PFSK-1 (cell line): Measurements from ENCODE around the gene PSMC3IP.

ENCODE experiments used
- FOXP2 ChIP-seq: optimal IDR thresholded peaks from 2 replicates; pipeline ENCODE3; 2011; ENCODE audit warnings: borderline replicate concordance, control low read depth, inconsistent platforms; ENCODE audit not compliant: insufficient read depth; ENCODE audit errors: extremely low read length, extremely low read depth
- POLR2AphosphoS5 ChIP-seq: IDR thresholded peaks from 2 replicates; pipeline ENCODE4 v1.6.1; 2012; ENCODE audit warnings: low read depth, mild to moderate bottlenecking, control low read depth, low read length, moderate library complexity
- SIN3A ChIP-seq: IDR thresholded peaks from 2 replicates; pipeline ENCODE4 v1.6.1; 2012; ENCODE audit warnings: mild to moderate bottlenecking, low read length, moderate library complexity, borderline replicate concordance; ENCODE audit not compliant: insufficient read depth
- TAF1 ChIP-seq: IDR thresholded peaks from 2 replicates; pipeline ENCODE4 v1.6.1; 2012; ENCODE audit warnings: low read length, control low read depth, borderline replicate concordance; ENCODE audit not compliant: insufficient read depth
- TF ChIP-seq, protein P1 (sequence below), 2 experiments: IDR thresholded peaks; 2 replicates each; pipeline versions ENCODE4 v1.6.1 to v1.8.0; 2011 to 2012; ENCODE audit warnings: low read depth in 2 of 2, low read length in 2 of 2, control low read depth in 1 of 2, inconsistent platforms in 1 of 2, mild to moderate bottlenecking in 1 of 2, moderate library complexity in 1 of 2; ENCODE audit not compliant: insufficient read depth in 1 of 2

The PSMC3IP gene

DNA sequence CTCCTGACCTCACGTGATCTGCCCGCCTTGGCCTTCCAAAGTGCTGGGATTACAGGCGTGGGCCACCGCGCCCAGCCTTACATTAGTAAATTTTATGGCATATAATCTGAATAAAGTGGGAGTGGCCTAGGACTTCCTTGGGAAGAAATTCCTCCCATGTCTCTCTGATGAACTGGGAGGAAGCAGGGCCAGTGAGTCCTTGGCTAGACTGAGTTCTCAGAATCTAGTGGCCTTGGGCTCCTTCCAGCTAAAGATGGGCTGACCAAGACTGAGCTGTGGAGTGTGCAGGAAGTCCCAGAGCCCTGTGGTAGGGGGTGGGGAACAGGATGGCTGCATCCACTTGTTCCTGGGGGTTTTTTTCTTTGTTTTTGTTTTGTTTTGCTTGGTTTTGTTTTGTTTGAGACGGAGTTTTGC lies 51.5 kb downstream of the PSMC3IP start:
- TF ChIP-seq POLR2AphosphoS5 (no peak), TAF1 (no peak), FOXP2 (no peak), SIN3A (no peak)
- TF ChIP-seq, protein P1, sequence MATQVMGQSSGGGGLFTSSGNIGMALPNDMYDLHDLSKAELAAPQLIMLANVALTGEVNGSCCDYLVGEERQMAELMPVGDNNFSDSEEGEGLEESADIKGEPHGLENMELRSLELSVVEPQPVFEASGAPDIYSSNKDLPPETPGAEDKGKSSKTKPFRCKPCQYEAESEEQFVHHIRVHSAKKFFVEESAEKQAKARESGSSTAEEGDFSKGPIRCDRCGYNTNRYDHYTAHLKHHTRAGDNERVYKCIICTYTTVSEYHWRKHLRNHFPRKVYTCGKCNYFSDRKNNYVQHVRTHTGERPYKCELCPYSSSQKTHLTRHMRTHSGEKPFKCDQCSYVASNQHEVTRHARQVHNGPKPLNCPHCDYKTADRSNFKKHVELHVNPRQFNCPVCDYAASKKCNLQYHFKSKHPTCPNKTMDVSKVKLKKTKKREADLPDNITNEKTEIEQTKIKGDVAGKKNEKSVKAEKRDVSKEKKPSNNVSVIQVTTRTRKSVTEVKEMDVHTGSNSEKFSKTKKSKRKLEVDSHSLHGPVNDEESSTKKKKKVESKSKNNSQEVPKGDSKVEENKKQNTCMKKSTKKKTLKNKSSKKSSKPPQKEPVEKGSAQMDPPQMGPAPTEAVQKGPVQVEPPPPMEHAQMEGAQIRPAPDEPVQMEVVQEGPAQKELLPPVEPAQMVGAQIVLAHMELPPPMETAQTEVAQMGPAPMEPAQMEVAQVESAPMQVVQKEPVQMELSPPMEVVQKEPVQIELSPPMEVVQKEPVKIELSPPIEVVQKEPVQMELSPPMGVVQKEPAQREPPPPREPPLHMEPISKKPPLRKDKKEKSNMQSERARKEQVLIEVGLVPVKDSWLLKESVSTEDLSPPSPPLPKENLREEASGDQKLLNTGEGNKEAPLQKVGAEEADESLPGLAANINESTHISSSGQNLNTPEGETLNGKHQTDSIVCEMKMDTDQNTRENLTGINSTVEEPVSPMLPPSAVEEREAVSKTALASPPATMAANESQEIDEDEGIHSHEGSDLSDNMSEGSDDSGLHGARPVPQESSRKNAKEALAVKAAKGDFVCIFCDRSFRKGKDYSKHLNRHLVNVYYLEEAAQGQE (IDR thresholded peaks at IDR 0.05; ENCODE audit: insufficient read depth in 1 of 2, low read depth in 2 of 2, low read length in 2 of 2), result no peak

DNA sequence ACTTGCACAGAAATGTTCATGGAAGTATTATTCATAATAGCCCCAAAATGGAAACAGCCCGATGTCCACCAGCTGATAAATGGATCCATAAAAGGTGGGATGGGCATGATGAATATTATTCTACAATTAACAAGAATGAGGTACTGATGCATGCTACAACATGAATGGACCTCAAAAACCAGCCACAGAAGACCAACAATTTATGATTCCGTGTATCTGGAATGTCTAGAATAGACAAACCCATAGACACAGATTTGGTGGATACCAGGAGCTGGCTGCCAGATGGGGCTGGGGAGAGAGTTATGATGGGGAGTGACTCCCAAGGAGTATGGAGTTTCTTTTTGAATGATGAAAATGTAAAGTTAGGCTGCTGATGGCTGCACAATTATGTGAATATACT lies 52.3 kb downstream of the PSMC3IP start:
- TF ChIP-seq SIN3A (no peak), TAF1 (no peak), POLR2AphosphoS5 (no peak), FOXP2 (no peak)
- TF ChIP-seq, protein P1 (IDR thresholded peaks at IDR 0.05; ENCODE audit: insufficient read depth in 1 of 2, low read depth in 2 of 2, low read length in 2 of 2), result no peak

DNA sequence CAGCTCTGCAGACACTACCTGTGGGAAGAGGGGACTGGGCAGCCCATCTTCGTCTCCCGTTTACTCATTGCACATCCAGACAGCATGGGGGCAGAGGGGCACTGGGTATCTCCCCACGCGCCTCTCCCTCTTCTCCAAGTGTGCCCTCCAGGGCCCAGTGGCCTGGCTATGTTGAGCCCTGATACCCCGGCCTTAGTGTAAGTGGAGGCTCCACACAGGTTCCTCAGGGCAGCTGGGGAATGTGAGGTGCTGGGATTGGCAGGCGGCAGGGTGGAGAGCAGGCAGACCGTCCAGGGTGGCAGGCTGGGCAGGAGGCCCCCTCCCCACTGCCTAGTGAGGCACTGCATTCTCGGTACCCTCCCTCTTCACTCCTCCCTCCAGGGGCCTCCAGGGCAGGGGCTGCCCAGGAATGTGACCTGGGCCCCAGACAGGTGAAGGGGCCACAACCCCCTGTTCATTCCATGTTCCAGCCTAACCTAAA lies 54.7 kb downstream of the PSMC3IP start:
- no peak for TF ChIP-seq POLR2AphosphoS5
- TF ChIP-seq SIN3A, result no peak
- TF ChIP-seq, protein P1 (IDR thresholded peaks at IDR 0.05; ENCODE audit: insufficient read depth in 1 of 2, low read depth in 2 of 2, low read length in 2 of 2), result no peak
- TF ChIP-seq FOXP2, result no peak
